Suprapubic skin (tissue), 4 donors: ENCODE measurements around the gene LIN52. TPM values are rescaled to one million over a fixed set of nuclear protein-coding genes. Genes with fewer than 3 reads are reported as not detected.

Source experiments
- DNase-seq, 2 donors: peaks; one replicate each; pipeline ENCODE4 v3.0.0-alpha.2; 2019; ENCODE audit warnings: low spot score in 2 of 2
- H3K27ac ChIP-seq: fragments of 200-600 bp; sonication (generic); one replicate; pipeline ENCODE4 v1.5.1; 2019
- H3K27me3 ChIP-seq: fragments of 200-600 bp; sonication (generic); one replicate; pipeline ENCODE4 v1.5.1; 2019
- H3K36me3 ChIP-seq: fragments of 200-600 bp; sonication (generic); one replicate; pipeline ENCODE4 v1.5.1; 2019
- H3K4me1 ChIP-seq: fragments of 200-600 bp; sonication (generic); one replicate; pipeline ENCODE4 v1.5.1; 2019
- H3K4me3 ChIP-seq: fragments of 200-600 bp; sonication (generic); one replicate; pipeline ENCODE4 v1.5.1; 2019; ENCODE audit warnings: mild to moderate bottlenecking
- H3K9me3 ChIP-seq: fragments of 200-600 bp; sonication (generic); one replicate; pipeline ENCODE4 v1.5.1; 2019
- CTCF ChIP-seq, 2 donors: fragments of 200-600 bp in 1 of 2; fragments of 450-650 bp in 1 of 2; sonication (generic) in 1 of 2; IDR thresholded peaks; one replicate each; pipeline ENCODE4 v1.5.1; 2016 to 2019; ENCODE audit warnings: antibody characterized with exemption in 2 of 2, mild to moderate bottlenecking in 1 of 2, moderate library complexity in 1 of 2
- EP300 ChIP-seq: sonication (generic); formaldehyde crosslinking; IDR thresholded peaks from one replicate; pipeline ENCODE4 v1.6.1; 2017; ENCODE audit warnings: antibody characterized with exemption
- POLR2A ChIP-seq, 2 donors: fragments of 450-650 bp; IDR thresholded peaks; one replicate each; pipeline ENCODE4 v1.6.1; 2017; ENCODE audit warnings: antibody characterized with exemption in 2 of 2, mild to moderate bottlenecking in 2 of 2, moderate library complexity in 2 of 2
- POLR2AphosphoS5 ChIP-seq, 3 donors: sonication (generic); formaldehyde crosslinking; IDR thresholded peaks; one replicate each; pipeline ENCODE4 v1.6.1; 2017; ENCODE audit warnings: antibody characterized with exemption in 3 of 3
- WGBS: methylation state at CpG from one replicate; pipeline ENCODE4 v1.1.5; 2018; 5-methylcytosine and 5-hydroxymethylcytosine counted together
- total RNA-seq, 4 donors: library from RNA; depleted of rRNA; stranded (reverse); fragments of >200 nt; gene quantifications; one replicate each; pipeline ENCODE4 v1.1.0, GENCODE V29; 2016

LIN52 gene
- total RNA-seq, 4 donors from 2014 or later = 3.9 to 7.4 (median 5.2) TPM

GRCh38 chr14:74083161-74083560, 1.6 kb upstream of the LIN52 start:
- no peak for DNase-seq
- Histone ChIP-seq H3K36me3 (no peaks in the 10 kb centered on the region), H3K27me3 (no peaks in the 10 kb centered on the region), H3K9me3 (no peaks in the 10 kb centered on the region), H3K4me1 (peaks cover 27% of the 10 kb centered on the region), H3K27ac (peak overlapping the region; percentile 89), H3K4me3 (peak overlapping the region; percentile 87)
- TF ChIP-seq EP300 = no peak
- no peak for TF ChIP-seq CTCF (IDR thresholded peaks at IDR 0.05)
- no peak for TF ChIP-seq POLR2AphosphoS5 (IDR thresholded peaks at IDR 0.05)
- TF ChIP-seq POLR2A (IDR thresholded peaks at IDR 0.05) = no peak
- WGBS = 85% methylated on average over 3 of the region's 3 CpGs

DNA sequence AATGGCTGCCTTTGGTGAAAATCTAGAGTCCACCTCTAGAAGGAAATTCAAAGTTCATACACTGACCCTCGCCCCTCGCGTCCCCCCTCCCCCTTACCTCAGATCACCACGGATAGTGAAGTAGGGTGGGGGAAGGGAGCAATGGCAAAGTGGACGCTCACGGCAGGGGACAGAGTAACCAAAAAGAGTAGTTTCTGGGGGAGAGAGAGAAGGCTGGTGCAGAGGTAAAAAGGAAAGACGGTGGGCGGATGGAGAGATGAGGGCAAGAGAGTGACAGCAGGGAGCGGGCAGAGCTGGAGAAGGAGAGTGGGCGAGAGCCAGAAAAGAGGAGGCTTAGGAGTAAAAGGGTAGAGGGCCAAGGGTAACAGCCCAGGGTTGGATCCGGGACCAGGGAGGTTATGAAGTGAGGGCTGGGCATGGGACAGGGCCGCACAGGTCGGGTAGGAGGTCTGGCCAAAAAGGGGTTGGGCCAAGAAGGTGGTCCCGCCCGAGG, 926 bp upstream of the LIN52 start:
- peak in 1 of 2 donors; percentile 61 for DNase-seq
- Histone ChIP-seq H3K4me1 (peaks cover 27% of the 10 kb centered on the region), H3K9me3 (no peaks in the 10 kb centered on the region), H3K36me3 (no peaks in the 10 kb centered on the region), H3K4me3 (peak overlapping the region; percentile 87), H3K27ac (peak overlapping the region; percentile 89), H3K27me3 (no peaks in the 10 kb centered on the region)
- 1% methylated on average over 15 of the region's 15 CpGs for WGBS
- no peak for TF ChIP-seq POLR2A (IDR thresholded peaks at IDR 0.05)
- no peak for TF ChIP-seq POLR2AphosphoS5 (IDR thresholded peaks at IDR 0.05)
- no peak for TF ChIP-seq EP300

GRCh38 chr14:74085047-74085637, 386 bp downstream of the LIN52 start:
- H3K4me3 ChIP-seq = peak overlapping the region; percentile 87
- no peaks in the 10 kb centered on the region for H3K9me3 ChIP-seq
- peaks cover 27% of the 10 kb centered on the region for H3K4me1 ChIP-seq
- no peaks in the 10 kb centered on the region for H3K27me3 ChIP-seq
- peak overlapping the region; percentile 79 for H3K27ac ChIP-seq
- H3K36me3 ChIP-seq = no peaks in the 10 kb centered on the region
- TF ChIP-seq POLR2AphosphoS5 (IDR thresholded peaks at IDR 0.05) (no peak), POLR2A (IDR thresholded peaks at IDR 0.05) (no peak), CTCF (IDR thresholded peaks at IDR 0.05) (no peak), EP300 (no peak)
- DNase-seq = no peak
- 2% methylated on average over 26 of the region's 26 CpGs for WGBS

DNA sequence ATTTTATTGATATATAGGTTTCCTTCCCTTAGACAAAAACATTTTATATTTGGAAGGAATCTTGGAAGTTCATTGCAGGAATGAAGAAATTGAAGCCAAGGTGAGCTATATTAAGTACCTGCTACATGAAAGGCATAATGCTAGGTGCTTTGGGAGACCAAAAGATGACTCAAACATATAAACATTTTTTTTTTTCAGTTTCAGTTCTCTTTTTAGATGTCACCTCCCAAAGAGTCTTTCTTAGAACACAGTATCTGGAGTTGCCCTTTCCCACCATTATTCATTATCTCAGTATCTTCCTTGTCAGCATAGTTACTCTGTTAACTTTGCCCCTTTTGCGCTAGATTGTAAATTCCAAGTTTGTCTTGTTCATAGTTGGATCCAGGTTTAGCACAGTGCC, 1.1 kb downstream of the LIN52 start:
- Histone ChIP-seq H3K4me1 (peaks cover 27% of the 10 kb centered on the region), H3K4me3 (peak overlapping the region; percentile 87), H3K9me3 (no peaks in the 10 kb centered on the region), H3K27ac (no peak overlapping the region), H3K36me3 (no peaks in the 10 kb centered on the region), H3K27me3 (no peaks in the 10 kb centered on the region)
- 87% methylated on average over 1 of the region's 1 CpG for WGBS
- TF ChIP-seq POLR2A (IDR thresholded peaks at IDR 0.05) = no peak
- no peak for DNase-seq

DNA sequence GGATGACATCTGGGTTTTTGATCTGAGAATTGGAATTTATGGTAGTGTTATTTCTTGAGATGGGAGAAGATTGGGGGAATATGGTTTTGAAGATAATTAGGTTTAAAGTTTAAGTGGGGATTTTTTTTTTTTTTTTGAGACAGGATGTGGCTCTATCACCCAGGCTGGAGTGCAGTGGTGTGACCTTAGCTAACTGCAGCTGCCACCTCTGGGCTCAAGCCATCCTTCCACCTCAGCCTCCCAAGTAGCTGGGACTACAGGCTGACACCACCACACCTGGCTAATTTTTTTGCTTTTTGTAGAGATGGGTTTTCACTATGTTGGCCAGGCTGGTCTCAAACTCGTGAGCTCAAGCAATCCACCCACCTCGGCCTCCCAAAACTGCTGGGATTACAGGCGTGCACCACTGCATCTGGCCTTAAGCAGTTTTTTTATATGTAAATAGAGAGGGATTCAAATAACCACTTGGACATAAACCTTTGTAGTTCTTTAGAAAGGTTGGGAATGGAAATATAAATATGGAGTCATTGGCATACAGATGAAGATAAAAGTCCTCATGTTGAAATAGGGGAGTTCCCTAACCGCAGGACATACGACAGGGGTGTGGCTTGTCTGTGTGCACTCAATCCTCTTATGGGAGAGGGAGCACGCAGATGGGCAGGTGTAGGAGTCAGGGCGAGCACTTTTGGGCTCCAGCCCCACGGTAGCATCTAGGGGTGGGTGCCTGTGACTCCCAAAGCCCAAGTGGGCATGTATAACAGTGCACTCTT, 4.7 kb downstream of the LIN52 start:
- no peak overlapping the region for H3K27ac ChIP-seq
- no peak for DNase-seq

More for the DNA sequence above, 4.7 kb downstream of the LIN52 start:
- H3K27me3 ChIP-seq = no peaks in the 10 kb centered on the region
- H3K9me3 ChIP-seq = no peaks in the 10 kb centered on the region
- WGBS = 86% methylated on average over 8 of the region's 8 CpGs
- no peak overlapping the region for H3K4me3 ChIP-seq
- peaks cover 10% of the 10 kb centered on the region for H3K4me1 ChIP-seq
- H3K36me3 ChIP-seq = peaks cover 16% of the 10 kb centered on the region
- TF ChIP-seq POLR2AphosphoS5 (IDR thresholded peaks at IDR 0.05) (no peak), CTCF (IDR thresholded peaks at IDR 0.05) (no peak), POLR2A (IDR thresholded peaks at IDR 0.05) (no peak), EP300 (no peak)
